22Rv1 (cell line): Measurements from ENCODE around the gene GRAMD2B.

ENCODE experiments used
- H3K27ac ChIP-seq: fragments of 450-650 bp; 2 replicates; pipeline ENCODE4 v1.5.1; 2017
- ZFX ChIP-seq: fragments of 450-650 bp; IDR thresholded peaks from 2 replicates; pipeline ENCODE4 v1.6.1; 2017; ENCODE audit warnings: antibody characterized with exemption, borderline replicate concordance
- TF ChIP-seq, protein P1 (sequence below): fragments of 450-650 bp; IDR thresholded peaks from 2 replicates; pipeline ENCODE4 v1.5.1; 2017; ENCODE audit warnings: mild to moderate bottlenecking

The GRAMD2B gene

GRCh38 chr5:126384985-126385384 lies 38.2 kb upstream of the GRAMD2B start:
- TF ChIP-seq, protein P1, sequence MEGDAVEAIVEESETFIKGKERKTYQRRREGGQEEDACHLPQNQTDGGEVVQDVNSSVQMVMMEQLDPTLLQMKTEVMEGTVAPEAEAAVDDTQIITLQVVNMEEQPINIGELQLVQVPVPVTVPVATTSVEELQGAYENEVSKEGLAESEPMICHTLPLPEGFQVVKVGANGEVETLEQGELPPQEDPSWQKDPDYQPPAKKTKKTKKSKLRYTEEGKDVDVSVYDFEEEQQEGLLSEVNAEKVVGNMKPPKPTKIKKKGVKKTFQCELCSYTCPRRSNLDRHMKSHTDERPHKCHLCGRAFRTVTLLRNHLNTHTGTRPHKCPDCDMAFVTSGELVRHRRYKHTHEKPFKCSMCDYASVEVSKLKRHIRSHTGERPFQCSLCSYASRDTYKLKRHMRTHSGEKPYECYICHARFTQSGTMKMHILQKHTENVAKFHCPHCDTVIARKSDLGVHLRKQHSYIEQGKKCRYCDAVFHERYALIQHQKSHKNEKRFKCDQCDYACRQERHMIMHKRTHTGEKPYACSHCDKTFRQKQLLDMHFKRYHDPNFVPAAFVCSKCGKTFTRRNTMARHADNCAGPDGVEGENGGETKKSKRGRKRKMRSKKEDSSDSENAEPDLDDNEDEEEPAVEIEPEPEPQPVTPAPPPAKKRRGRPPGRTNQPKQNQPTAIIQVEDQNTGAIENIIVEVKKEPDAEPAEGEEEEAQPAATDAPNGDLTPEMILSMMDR, result no peak
- TF ChIP-seq ZFX, result no peak
- H3K27ac ChIP-seq, result no peak overlapping the region

DNA sequence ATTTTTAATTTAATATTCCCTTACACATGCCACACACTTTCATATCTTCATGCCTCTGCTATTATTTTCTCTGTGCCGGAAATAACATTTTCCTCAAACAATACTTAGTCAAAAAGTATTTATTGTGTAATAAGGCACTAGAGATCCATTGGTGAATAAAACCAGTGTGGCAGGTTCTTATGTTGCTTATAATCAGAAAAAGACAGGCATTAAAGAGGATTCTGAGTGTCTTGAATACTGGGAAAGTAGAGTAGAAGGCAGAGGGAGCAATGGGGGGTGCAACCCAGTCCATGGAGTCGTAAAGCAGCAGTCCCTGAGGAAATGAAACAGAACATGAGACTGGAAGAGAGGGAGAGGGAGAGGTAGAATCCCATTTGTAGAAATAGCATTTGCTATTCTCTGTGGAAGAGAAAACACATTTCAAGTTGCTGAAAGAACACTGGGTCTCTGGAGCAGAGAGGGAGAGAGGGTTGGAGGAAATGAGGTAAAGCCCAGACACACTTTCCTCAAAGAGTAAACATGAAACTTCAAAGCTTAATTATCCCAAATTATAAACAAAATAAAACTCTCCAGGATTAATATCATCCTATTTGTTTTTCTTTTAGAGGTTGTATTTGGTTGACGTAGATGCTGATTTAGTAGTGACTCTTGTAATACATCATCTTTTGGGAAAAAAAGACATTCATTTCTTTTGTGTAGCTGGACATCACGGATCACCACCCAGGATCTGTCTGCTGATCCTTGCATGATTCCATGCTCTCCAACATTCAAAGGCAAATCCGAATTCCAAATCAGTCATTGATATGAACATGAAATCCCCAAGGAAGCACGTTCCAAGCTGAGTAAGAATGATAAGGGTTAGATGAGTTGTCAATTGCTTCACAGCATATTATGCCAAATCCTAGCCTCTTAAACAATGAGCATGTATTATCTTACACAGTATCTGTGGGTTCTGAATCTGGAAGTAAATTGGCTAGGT lies 37.4 kb upstream of the GRAMD2B start:
- TF ChIP-seq, protein P1, result no peak
- TF ChIP-seq ZFX, result no peak
- no peak overlapping the region for H3K27ac ChIP-seq

GRCh38 chr5:126389179-126389578 lies 34.0 kb upstream of the GRAMD2B start:
- H3K27ac ChIP-seq, result no peak overlapping the region
- TF ChIP-seq, protein P1, result no peak

DNA sequence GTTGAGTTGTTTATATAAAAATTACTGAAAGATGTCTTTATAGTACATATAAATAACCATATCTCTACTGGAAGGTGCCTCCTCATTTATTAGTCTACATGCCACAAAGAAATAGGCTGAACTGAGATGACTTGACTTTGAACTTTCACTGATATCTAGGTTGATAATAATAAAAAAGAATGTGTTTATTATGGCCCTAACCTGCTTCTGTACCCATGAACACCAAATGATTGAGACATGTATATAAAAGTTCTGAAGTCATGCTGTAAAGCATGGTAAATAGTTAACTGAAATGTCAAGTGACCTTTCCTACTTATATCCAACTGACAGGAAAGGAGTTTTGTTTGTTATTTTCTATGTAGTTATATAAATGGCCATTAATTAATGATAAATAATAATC lies 33.2 kb upstream of the GRAMD2B start:
- no peak overlapping the region for H3K27ac ChIP-seq
- TF ChIP-seq ZFX, result no peak
- TF ChIP-seq, protein P1, result no peak

GRCh38 chr5:126391386-126391785 lies 31.8 kb upstream of the GRAMD2B start:
- H3K27ac ChIP-seq, result no peak overlapping the region
- TF ChIP-seq, protein P1, result no peak
- no peak for TF ChIP-seq ZFX

GRCh38 chr5:126394211-126394788 lies 28.9 kb upstream of the GRAMD2B start:
- no peak overlapping the region for H3K27ac ChIP-seq
- no peak for TF ChIP-seq ZFX
- TF ChIP-seq, protein P1, result no peak

GRCh38 chr5:126395198-126395597 lies 28.0 kb upstream of the GRAMD2B start:
- TF ChIP-seq ZFX, result no peak
- TF ChIP-seq, protein P1, result no peak
- H3K27ac ChIP-seq, result no peak overlapping the region
